ENCODE measurements around the gene SPHK2. TPM values are rescaled to one million over a fixed set of nuclear protein-coding genes. Genes with fewer than 3 reads are reported as not detected.
A peak's percentile ranks its signal among the peaks of the same experiment; 100 is the strongest.

Gene SPHK2
- total and polyA plus RNA-seq, 2 of the 8 experiments (the other 6 are each of a cell fraction or from before 2014, with no cell fraction given), result 43.9 to 60.9 TPM

- TF ChIP-seq RXRA (IDR thresholded peaks at IDR 0.05; ENCODE audit: insufficient read depth, low read depth, low read length), result no peak
- 0 out of 4 replicates have a peak, but pooled peaks of 1 of the 2 experiments have one; percentile 8 for TF ChIP-seq HDAC2 (IDR thresholded peaks at IDR 0.05; ENCODE audit: borderline replicate concordance in 1 of 2, low read depth in 2 of 2, low read length in 2 of 2)
- TF ChIP-seq SUZ12 (IDR thresholded peaks at IDR 0.05; ENCODE audit: low read length), result no peak
- TF ChIP-seq RFX5 (IDR thresholded peaks at IDR 0.05; ENCODE audit: borderline replicate concordance, low read depth, low read length), result no peak
These were observed 4.3 kb downstream of the SPHK2 start (continued) for GRCh38 chr19:48623556-48624066.

Measured in H1 (cell line).